GM10266 (cell line): Measurements from ENCODE around the gene KANSL1.

Source experiments
- DNase-seq: peaks from one replicate; pipeline ENCODE4 v3.0.0; 2012; ENCODE audit errors: extremely low spot score
- TF ChIP-seq, protein P1 (sequence below): IDR thresholded peaks from 2 replicates; pipeline ENCODE4 v1.5.1; 2012; ENCODE audit warnings: mild to moderate bottlenecking, low read depth; ENCODE audit not compliant: control insufficient read depth, insufficient read depth; ENCODE audit errors: missing control alignments

KANSL1 gene

GRCh38 chr17:46013127-46013501, 180.1 kb downstream of the KANSL1 start:
- no peak for DNase-seq
- TF ChIP-seq, protein P1, sequence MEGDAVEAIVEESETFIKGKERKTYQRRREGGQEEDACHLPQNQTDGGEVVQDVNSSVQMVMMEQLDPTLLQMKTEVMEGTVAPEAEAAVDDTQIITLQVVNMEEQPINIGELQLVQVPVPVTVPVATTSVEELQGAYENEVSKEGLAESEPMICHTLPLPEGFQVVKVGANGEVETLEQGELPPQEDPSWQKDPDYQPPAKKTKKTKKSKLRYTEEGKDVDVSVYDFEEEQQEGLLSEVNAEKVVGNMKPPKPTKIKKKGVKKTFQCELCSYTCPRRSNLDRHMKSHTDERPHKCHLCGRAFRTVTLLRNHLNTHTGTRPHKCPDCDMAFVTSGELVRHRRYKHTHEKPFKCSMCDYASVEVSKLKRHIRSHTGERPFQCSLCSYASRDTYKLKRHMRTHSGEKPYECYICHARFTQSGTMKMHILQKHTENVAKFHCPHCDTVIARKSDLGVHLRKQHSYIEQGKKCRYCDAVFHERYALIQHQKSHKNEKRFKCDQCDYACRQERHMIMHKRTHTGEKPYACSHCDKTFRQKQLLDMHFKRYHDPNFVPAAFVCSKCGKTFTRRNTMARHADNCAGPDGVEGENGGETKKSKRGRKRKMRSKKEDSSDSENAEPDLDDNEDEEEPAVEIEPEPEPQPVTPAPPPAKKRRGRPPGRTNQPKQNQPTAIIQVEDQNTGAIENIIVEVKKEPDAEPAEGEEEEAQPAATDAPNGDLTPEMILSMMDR, result no peak

DNA sequence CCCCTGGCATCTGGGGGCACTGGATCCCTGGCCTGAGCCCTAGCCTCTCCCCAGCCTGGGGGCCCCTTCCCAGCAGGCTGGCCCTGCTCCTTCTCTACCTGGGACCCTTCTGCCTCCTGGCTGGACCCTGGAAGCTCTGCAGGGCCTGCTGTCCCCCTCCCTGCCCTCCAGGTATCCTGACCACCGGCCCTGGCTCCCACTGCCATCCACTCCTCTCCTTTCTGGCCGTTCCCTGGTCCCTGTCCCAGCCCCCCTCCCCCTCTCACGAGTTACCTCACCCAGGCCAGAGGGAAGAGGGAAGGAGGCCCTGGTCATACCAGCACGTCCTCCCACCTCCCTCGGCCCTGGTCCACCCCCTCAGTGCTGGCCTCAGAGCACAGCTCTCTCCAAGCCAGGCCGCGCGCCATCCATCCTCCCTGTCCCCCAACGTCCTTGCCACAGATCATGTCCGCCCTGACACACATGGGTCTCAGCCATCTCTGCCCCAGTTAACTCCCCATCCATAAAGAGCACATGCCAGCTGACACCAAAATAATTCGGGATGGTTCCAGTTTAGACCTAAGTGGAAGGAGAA, 180.6 kb downstream of the KANSL1 start:
- no peak for DNase-seq
- TF ChIP-seq, protein P1, result no peak

GRCh38 chr17:46011711-46012505, 181.3 kb downstream of the KANSL1 start:
- TF ChIP-seq, protein P1, result no peak
- no peak for DNase-seq

GRCh38 chr17:46010597-46011186, 182.5 kb downstream of the KANSL1 start:
- no peak for DNase-seq
- TF ChIP-seq, protein P1, result no peak

DNA sequence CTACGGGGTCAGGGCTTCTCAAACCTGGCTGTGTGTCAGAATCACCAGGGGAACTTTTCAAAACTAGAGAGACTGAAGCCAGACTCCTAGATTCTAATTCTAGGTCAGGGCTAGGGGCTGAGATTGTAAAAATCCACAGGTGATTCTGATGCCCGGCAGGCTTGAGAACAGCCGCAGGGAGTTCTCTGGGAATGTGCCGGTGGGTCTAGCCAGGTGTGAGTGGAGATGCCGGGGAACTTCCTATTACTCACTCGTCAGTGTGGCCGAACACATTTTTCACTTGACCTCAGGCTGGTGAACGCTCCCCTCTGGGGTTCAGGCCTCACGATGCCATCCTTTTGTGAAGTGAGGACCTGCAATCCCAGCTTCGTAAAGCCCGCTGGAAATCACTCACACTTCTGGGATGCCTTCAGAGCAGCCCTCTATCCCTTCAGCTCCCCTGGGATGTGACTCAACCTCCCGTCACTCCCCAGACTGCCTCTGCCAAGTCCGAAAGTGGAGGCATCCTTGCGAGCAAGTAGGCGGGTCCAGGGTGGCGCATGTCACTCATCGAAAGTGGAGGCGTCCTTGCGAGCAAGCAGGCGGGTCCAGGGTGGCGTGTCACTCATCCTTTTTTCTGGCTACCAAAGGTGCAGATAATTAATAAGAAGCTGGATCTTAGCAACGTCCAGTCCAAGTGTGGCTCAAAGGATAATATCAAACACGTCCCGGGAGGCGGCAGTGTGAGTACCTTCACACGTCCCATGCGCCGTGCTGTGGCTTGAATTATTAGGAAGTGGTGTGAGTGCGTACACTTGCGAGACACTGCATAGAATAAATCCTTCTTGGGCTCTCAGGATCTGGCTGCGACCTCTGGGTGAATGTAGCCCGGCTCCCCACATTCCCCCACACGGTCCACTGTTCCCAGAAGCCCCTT, 183.3 kb downstream of the KANSL1 start:
- no peak for DNase-seq
- TF ChIP-seq, protein P1, result no peak

DNA sequence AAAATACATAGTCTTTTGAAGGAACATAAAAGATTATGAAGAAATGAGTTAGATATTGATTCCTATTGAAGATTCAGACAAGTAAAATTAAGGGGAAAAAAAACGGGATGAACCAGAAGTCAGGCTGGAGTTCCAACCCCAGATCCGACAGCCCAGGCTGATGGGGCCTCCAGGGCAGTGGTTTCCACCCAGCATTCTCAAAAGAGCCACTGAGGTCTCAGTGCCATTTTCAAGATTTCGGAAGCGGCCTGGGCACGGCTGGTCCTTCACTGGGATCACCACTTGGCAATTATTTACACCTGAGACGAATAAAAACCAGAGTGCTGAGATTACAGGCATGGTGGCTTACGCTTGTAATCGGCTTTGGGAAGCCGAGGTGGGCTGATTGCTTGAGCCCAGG, 184.6 kb downstream of the KANSL1 start:
- TF ChIP-seq, protein P1, result no peak
- DNase-seq, result no peak
